Esophagus muscularis mucosa (tissue), 4 donors: ENCODE measurements around the gene TLR2.

Experiments
- CTCF ChIP-seq, 3 experiments: fragments of 200-600 bp in 2 of 3; fragments of 450-650 bp in 1 of 3; sonication (generic) in 2 of 3; IDR thresholded peaks; one replicate each; pipeline ENCODE4 v1.5.1; 2017 to 2019; ENCODE audit warnings: antibody characterized with exemption in 3 of 3, mild to moderate bottlenecking in 2 of 3, moderate library complexity in 1 of 3
- EP300 ChIP-seq: sonication (generic); formaldehyde crosslinking; IDR thresholded peaks from one replicate; pipeline ENCODE4 v1.6.1; 2017; ENCODE audit warnings: antibody characterized with exemption
- POLR2A ChIP-seq: fragments of 450-650 bp; IDR thresholded peaks from one replicate; pipeline ENCODE4 v1.6.1; 2017; ENCODE audit warnings: antibody characterized with exemption, moderate library complexity, mild to moderate bottlenecking, low read depth
- POLR2AphosphoS5 ChIP-seq, 2 donors: sonication (generic); formaldehyde crosslinking; IDR thresholded peaks; one replicate each; pipeline ENCODE4 v1.6.1; 2017; ENCODE audit warnings: antibody characterized with exemption in 2 of 2

- TF ChIP-seq CTCF (IDR thresholded peaks at IDR 0.05): no peak
- TF ChIP-seq POLR2A: no peak
- TF ChIP-seq EP300: no peak
- no peak for TF ChIP-seq POLR2AphosphoS5 (IDR thresholded peaks at IDR 0.05)
These were observed 41.7 kb downstream of the TLR2 start for GRCh38 chr4:153725831-153726154.
